Type B pancreatic cell (in vitro differentiated cells): ENCODE results near the gene SLCO2B1. TPM values are rescaled to one million over a fixed set of nuclear protein-coding genes. Genes with fewer than 3 reads are reported as not detected.

ENCODE experiments used
- DNase-seq: peaks from one replicate; pipeline ENCODE4 v3.0.0; 2021; ENCODE audit warnings: mixed read lengths; ENCODE audit not compliant: unreplicated experiment; ENCODE audit errors: extremely low spot score
- H3K27ac Mint-ChIP-seq: 2 replicates; pipeline ENCODE4 v1.8.0; 2021; ENCODE audit warnings: mild to moderate bottlenecking, mixed read lengths
- H3K27me3 Mint-ChIP-seq: 2 replicates; pipeline ENCODE4 v1.8.0; 2021; ENCODE audit warnings: mixed read lengths
- H3K36me3 Mint-ChIP-seq: 2 replicates; pipeline ENCODE4 v1.8.0; 2021; ENCODE audit warnings: mixed read lengths
- H3K4me1 Mint-ChIP-seq: one replicate; pipeline ENCODE4 v1.8.0; 2021; ENCODE audit warnings: mixed read lengths; ENCODE audit not compliant: unreplicated experiment
- H3K4me3 Mint-ChIP-seq: 2 replicates; pipeline ENCODE4 v1.8.0; 2021; ENCODE audit warnings: mild to moderate bottlenecking, mixed read lengths
- H3K9me3 Mint-ChIP-seq: 2 replicates; pipeline ENCODE4 v1.8.0; 2021; ENCODE audit warnings: mixed read lengths
- CTCF ChIP-seq: fragments of 200-600 bp; sonication (generic); conservative IDR thresholded peaks from 2 replicates; pipeline ENCODE4 v1.5.0; 2021; ENCODE audit warnings: antibody characterized with exemption, mild to moderate bottlenecking
- total RNA-seq: library from RNA; stranded (reverse); gene quantifications from 2 replicates; pipeline ENCODE4 v1.2.1, GENCODE V29; 2021; ENCODE audit warnings: low replicate concordance

The SLCO2B1 gene
- total RNA-seq, 1 donor from 2014 or later: 5.6 TPM

- TF ChIP-seq CTCF: no peak
- Mint-ChIP-seq H3K27ac (no peak overlapping the region), H3K4me3 (no peak overlapping the region), H3K4me1 (peaks cover 4% of the 10 kb centered on the region), H3K36me3 (no peaks in the 10 kb centered on the region), H3K9me3 (peaks cover 6% of the 10 kb centered on the region), H3K27me3 (peaks cover 38% of the 10 kb centered on the region)
- DNase-seq: no peak
These were observed 18.8 kb upstream of the SLCO2B1 start for GRCh38 chr11:75132080-75132479.

- TF ChIP-seq CTCF: no peak
- Mint-ChIP-seq H3K4me1 (peaks cover 4% of the 10 kb centered on the region), H3K9me3 (no peaks in the 10 kb centered on the region), H3K4me3 (no peak overlapping the region), H3K27me3 (peaks cover 50% of the 10 kb centered on the region), H3K27ac (no peak overlapping the region), H3K36me3 (no peaks in the 10 kb centered on the region)
- DNase-seq: no peak
These were observed 16.9 kb upstream of the SLCO2B1 start for GRCh38 chr11:75133976-75134375.

GRCh38 chr11:75135021-75135650 is 15.8 kb upstream of the SLCO2B1 start:
- TF ChIP-seq CTCF: no peak
- H3K4me1 Mint-ChIP-seq: peaks cover 4% of the 10 kb centered on the region
- H3K27ac Mint-ChIP-seq: no peak overlapping the region
- H3K27me3 Mint-ChIP-seq: peaks cover 55% of the 10 kb centered on the region
- H3K9me3 Mint-ChIP-seq: no peaks in the 10 kb centered on the region
- no peak overlapping the region for H3K4me3 Mint-ChIP-seq
- H3K36me3 Mint-ChIP-seq: no peaks in the 10 kb centered on the region
- peak; percentile 40 for DNase-seq

GRCh38 chr11:75135651-75136050 is 15.3 kb upstream of the SLCO2B1 start:
- Mint-ChIP-seq H3K27ac (no peak overlapping the region), H3K4me1 (peaks cover 4% of the 10 kb centered on the region), H3K36me3 (no peaks in the 10 kb centered on the region), H3K9me3 (no peaks in the 10 kb centered on the region), H3K27me3 (peaks cover 58% of the 10 kb centered on the region), H3K4me3 (no peak overlapping the region)
- no peak for TF ChIP-seq CTCF
- no peak for DNase-seq

- peaks cover 3% of the 10 kb centered on the region for H3K4me1 Mint-ChIP-seq
- H3K4me3 Mint-ChIP-seq: no peak overlapping the region
- no peaks in the 10 kb centered on the region for H3K36me3 Mint-ChIP-seq
- H3K27ac Mint-ChIP-seq: no peak overlapping the region
- peak; percentile 94 for TF ChIP-seq CTCF
- peaks cover 42% of the 10 kb centered on the region for H3K27me3 Mint-ChIP-seq
- peak; percentile 76 for DNase-seq
- no peaks in the 10 kb centered on the region for H3K9me3 Mint-ChIP-seq
These were observed 10.4 kb upstream of the SLCO2B1 start for GRCh38 chr11:75140269-75141138.
